H1 (cell line): ENCODE data around the gene WNK2. TPM values are rescaled to one million over a fixed set of nuclear protein-coding genes. Genes with fewer than 3 reads are reported as not detected.

Experiments used
- POU5F1 ChIP-seq: IDR thresholded peaks from 2 replicates; pipeline ENCODE4 v1.6.1; 2011; ENCODE audit warnings: low read depth, mild to moderate bottlenecking, low read length, moderate library complexity
- RBBP5 ChIP-seq: IDR thresholded peaks from 2 replicates; pipeline ENCODE4 v1.7.1; 2012; ENCODE audit warnings: low read depth, mild to moderate bottlenecking, inconsistent platforms, low read length, moderate library complexity, borderline replicate concordance
- polyA plus RNA-seq, 7 experiments: library from polyadenylated mRNA; depleted of rRNA in 3 of 7; stranded (reverse) in 5 of 7; unstranded in 2 of 7; fragments of >200 nt in 5 of 7; fragments of 200-250 nt in 2 of 7; gene quantifications; 1 replicate in 5 of 7; 2 replicates in 1 of 7; 4 replicates in 1 of 7; pipeline versions ENCODE4 v1.2.1 to v1.2.3, GENCODE V29; 2011 to 2013; ENCODE audit warnings: missing spikeins in 2 of 7, mixed read lengths in 2 of 7
- total RNA-seq: library from RNA; stranded (reverse); fragmentation: NEBNext Ultra II Directional; extraction: Animal tissue kit (Norgen Biotek cat#: 25700); gene quantifications from 2 replicates; pipeline ENCODE4 v1.2.1, GENCODE V29; 2021

Gene WNK2
- total and polyA plus RNA-seq, 2 of the 8 experiments (the other 6 are each of a cell fraction or from before 2014, with no cell fraction given), result 12.0 to 87.2 TPM

- TF ChIP-seq POU5F1, result no peak
- TF ChIP-seq RBBP5, result no peak
Measured at GRCh38 chr9:93177676-93178075, 6.3 kb upstream of the WNK2 start (continued).
